ENCODE results near the gene GEMIN4. TPM values are rescaled to one million over a fixed set of nuclear protein-coding genes. Genes with fewer than 3 reads are reported as not detected.

GEMIN4 gene
- total and polyA plus RNA-seq, 8 donors = 6.3 to 13.1 (median 8.0) TPM

GRCh38 chr17:742147-742793 lies 9.8 kb downstream of the GEMIN4 start:
- H3K4me1 ChIP-seq = no peaks in the 10 kb centered on the region
- 85 to 89% methylated on average over 11 of the region's 11 CpGs for WGBS, 2 donors
- H3K36me3 ChIP-seq = peaks cover 0 to 25% (median 21%) of the 10 kb centered on the region in 3 donors
- no peak for TF ChIP-seq CTCF (IDR thresholded peaks at IDR 0.05)
- no peak overlapping the region for H3K4me3 ChIP-seq
- H3K27me3 ChIP-seq = no peaks in the 10 kb centered on the region
- FAIRE-seq = no peak
- H3K9me3 ChIP-seq = no peaks in the 10 kb centered on the region
- ATAC-seq = no peak
- no peak for DNase-seq
- H3K27ac ChIP-seq = no peak overlapping the region
- intact Hi-C loops (cut with DNase I) = no loop called here

- Histone ChIP-seq H3K36me3 (peaks cover 0 to 8% (median 7%) of the 10 kb centered on the region in 3 donors), H3K4me1 (no peaks in the 10 kb centered on the region), H3K4me3 (no peak overlapping the region), H3K27me3 (no peaks in the 10 kb centered on the region), H3K9me3 (no peaks in the 10 kb centered on the region), H3K27ac (no peak overlapping the region)
- ATAC-seq (peak in 2 of 4 donors; percentile 40 to 62), FAIRE-seq (no peak), DNase-seq (no peak)
- 84 to 92% methylated on average over 18 of the region's 18 CpGs for WGBS, 2 donors
- intact Hi-C loops (cut with DNase I) = no loop called here
- TF ChIP-seq CTCF (IDR thresholded peaks at IDR 0.05) = no peak
These were observed 11.6 kb downstream of the GEMIN4 start for GRCh38 chr17:740240-741017.

- no peaks in the 10 kb centered on the region for H3K36me3 ChIP-seq
- no peak overlapping the region for H3K4me3 ChIP-seq
- DNase-seq = no peak
- 94 to 96% methylated on average over 13 of the region's 13 CpGs for whole genome bisulfite sequencing, 2 donors
- FAIRE-seq = no peak
- no peak overlapping the region for H3K27ac ChIP-seq
- intact Hi-C loops (cut with DNase I) = no loop called here
- H3K27me3 ChIP-seq = no peaks in the 10 kb centered on the region
- TF ChIP-seq CTCF (IDR thresholded peaks at IDR 0.05) = no peak
- peaks cover 0 to 7% (median 0%) of the 10 kb centered on the region in 3 donors for H3K4me1 ChIP-seq
- ATAC-seq = no peak
- no peaks in the 10 kb centered on the region for H3K9me3 ChIP-seq
These were observed 14.4 kb downstream of the GEMIN4 start for GRCh38 chr17:737561-738113.

GRCh38 chr17:733743-734142 lies 18.3 kb downstream of the GEMIN4 start:
- Histone ChIP-seq H3K9me3 (no peaks in the 10 kb centered on the region), H3K4me1 (peaks cover 0 to 13% (median 0%) of the 10 kb centered on the region in 3 donors), H3K27me3 (no peaks in the 10 kb centered on the region), H3K27ac (no peak overlapping the region), H3K4me3 (peak overlapping the region in 1 of 4 donors; percentile 90), H3K36me3 (no peaks in the 10 kb centered on the region)
- WGBS, 2 donors = 75 to 77% methylated on average over 10 of the region's 10 CpGs
- TF ChIP-seq CTCF (IDR thresholded peaks at IDR 0.05) = no peak
- FAIRE-seq (no peak), DNase-seq (no peak), ATAC-seq (no peak)
- intact Hi-C loops (cut with DNase I) = no loop called here
